K562 (cell line): ENCODE data around the gene ACBD3. TPM values are rescaled to one million over a fixed set of nuclear protein-coding genes. Genes with fewer than 3 reads are reported as not detected.

Experiments
- ASH1L ChIP-seq: fragments of 450-650 bp; IDR thresholded peaks from 2 replicates; pipeline ENCODE4 v1.6.1; 2018; ENCODE audit warnings: borderline replicate concordance, mild to moderate bottlenecking, low read depth; ENCODE audit not compliant: partially characterized antibody
- DDX20 ChIP-seq: fragments of 450-650 bp; IDR thresholded peaks from 2 replicates; pipeline ENCODE4 v1.6.1; 2016; ENCODE audit warnings: missing genetic modification characterization, low read depth, mild to moderate bottlenecking, missing compliant biosample characterization, moderate library complexity
- IFI16 ChIP-seq: fragments of 250-450 bp; sonication (Bioruptor Pico); IDR thresholded peaks from 2 replicates; pipeline ENCODE4 v2.1.2; 2022; ENCODE audit warnings: mild to moderate bottlenecking, inconsistent platforms
- KDM2B ChIP-seq: fragments of 250-450 bp; sonication (Bioruptor Pico); IDR thresholded peaks from 2 replicates; pipeline ENCODE4 v1.8.0; 2021; ENCODE audit warnings: mild to moderate bottlenecking, moderate library complexity
- MYNN ChIP-seq, 2 experiments: sonication (generic); formaldehyde crosslinking in 1 of 2; IDR thresholded peaks; 2 replicates each; pipeline versions ENCODE4 v1.5.0 to v1.6.1; 2016 to 2020; ENCODE audit warnings: antibody characterized with exemption in 1 of 2, missing genetic modification reagents in 1 of 2
- NR3C1 ChIP-seq: sonication (generic); formaldehyde crosslinking; IDR thresholded peaks from 2 replicates; pipeline ENCODE4 v1.8.1; 2022; ENCODE audit warnings: missing genetic modification reagents
- STAT6 ChIP-seq: sonication (generic); formaldehyde crosslinking; IDR thresholded peaks from 2 replicates; pipeline ENCODE4 v1.8.1; 2023; ENCODE audit warnings: mild to moderate bottlenecking, missing genetic modification reagents
- YY1 ChIP-seq, 3 experiments: IDR thresholded peaks; 2 replicates each; pipeline ENCODE4 v1.6.1; 2011; ENCODE audit warnings: low read length in 2 of 3, mild to moderate bottlenecking in 2 of 3, moderate library complexity in 2 of 3, borderline replicate concordance in 1 of 3, control low read depth in 1 of 3, low read depth in 1 of 3; ENCODE audit not compliant: insufficient read depth in 3 of 3, insufficient replicate concordance in 2 of 3, control insufficient read depth in 1 of 3, insufficient read length in 1 of 3; ENCODE audit errors: extremely low read depth in 1 of 3
- ZC3H8 ChIP-seq: fragments of 450-650 bp; IDR thresholded peaks from 2 replicates; pipeline ENCODE4 v1.6.1; 2017
- polyA plus RNA-seq, 8 experiments: library from polyadenylated mRNA; depleted of rRNA in 4 of 8; stranded (reverse) in 5 of 8; unstranded in 3 of 8; fragments of >200 nt; fragmentation: Nextera tagmentation in 2 of 8; fragmentation: Illumina TruSeq in 1 of 8; extraction: Ambion mirVana in 2 of 8; extraction: Trizol in 1 of 8; gene quantifications; 2 replicates each; pipeline versions ENCODE4 v1.2.1 to v1.2.3, GENCODE V29; 2011 to 2014; ENCODE audit warnings: inconsistent platforms in 1 of 8, missing spikeins in 1 of 8
- total RNA-seq, 7 experiments: library from RNA; depleted of rRNA in 6 of 7; stranded (reverse); fragments of >200 nt in 6 of 7; fragmentation: Illumina TruSeq in 2 of 7; extraction: Trizol in 2 of 7; gene quantifications; 2 replicates each; pipeline versions ENCODE4 v1.2.1 to v1.2.3, GENCODE V29; 2011 to 2021; ENCODE audit warnings: low replicate concordance in 1 of 7
- TF ChIP-seq, protein P1 (sequence below): fragments of 450-650 bp; IDR thresholded peaks from 2 replicates; pipeline ENCODE4 v1.6.1; 2016; ENCODE audit warnings: mild to moderate bottlenecking, moderate library complexity

Gene ACBD3
- total and polyA plus RNA-seq, 9 of the 15 experiments (the other 6 are each of a cell fraction or from before 2014, with no cell fraction given) = 11.1 to 36.7 (median 26.9) TPM

GRCh38 chr1:226121587-226122400 lies 64.7 kb downstream of the ACBD3 start (continued):
- no peak for TF ChIP-seq ZC3H8
- TF ChIP-seq YY1 (IDR thresholded peaks at IDR 0.05; ENCODE audit: borderline replicate concordance in 1 of 3, control insufficient read depth in 1 of 3, extremely low read depth in 1 of 3, insufficient read depth in 3 of 3, insufficient read length in 1 of 3, insufficient replicate concordance in 2 of 3, low read depth in 1 of 3, low read length in 2 of 3) = peak in 2 of 3 experiments; percentile 57 to 64
- no peak for TF ChIP-seq MYNN (IDR thresholded peaks at IDR 0.05)
- 0 out of 2 replicates have a peak, but pooled peaks have one; percentile 54 for TF ChIP-seq MYNN (CRISPR knock-in tag; IDR thresholded peaks at IDR 0.05)
- TF ChIP-seq KDM2B (CRISPR knock-in tag) = peak; percentile 91
- TF ChIP-seq NR3C1 = peak; percentile 72; the same call in 1 of the 2 replicates
- TF ChIP-seq ASH1L = no peak
- 0 out of 2 replicates have a peak, but pooled peaks have one; percentile 62 for TF ChIP-seq STAT6 (CRISPR knock-in tag)
- TF ChIP-seq, protein P1, sequence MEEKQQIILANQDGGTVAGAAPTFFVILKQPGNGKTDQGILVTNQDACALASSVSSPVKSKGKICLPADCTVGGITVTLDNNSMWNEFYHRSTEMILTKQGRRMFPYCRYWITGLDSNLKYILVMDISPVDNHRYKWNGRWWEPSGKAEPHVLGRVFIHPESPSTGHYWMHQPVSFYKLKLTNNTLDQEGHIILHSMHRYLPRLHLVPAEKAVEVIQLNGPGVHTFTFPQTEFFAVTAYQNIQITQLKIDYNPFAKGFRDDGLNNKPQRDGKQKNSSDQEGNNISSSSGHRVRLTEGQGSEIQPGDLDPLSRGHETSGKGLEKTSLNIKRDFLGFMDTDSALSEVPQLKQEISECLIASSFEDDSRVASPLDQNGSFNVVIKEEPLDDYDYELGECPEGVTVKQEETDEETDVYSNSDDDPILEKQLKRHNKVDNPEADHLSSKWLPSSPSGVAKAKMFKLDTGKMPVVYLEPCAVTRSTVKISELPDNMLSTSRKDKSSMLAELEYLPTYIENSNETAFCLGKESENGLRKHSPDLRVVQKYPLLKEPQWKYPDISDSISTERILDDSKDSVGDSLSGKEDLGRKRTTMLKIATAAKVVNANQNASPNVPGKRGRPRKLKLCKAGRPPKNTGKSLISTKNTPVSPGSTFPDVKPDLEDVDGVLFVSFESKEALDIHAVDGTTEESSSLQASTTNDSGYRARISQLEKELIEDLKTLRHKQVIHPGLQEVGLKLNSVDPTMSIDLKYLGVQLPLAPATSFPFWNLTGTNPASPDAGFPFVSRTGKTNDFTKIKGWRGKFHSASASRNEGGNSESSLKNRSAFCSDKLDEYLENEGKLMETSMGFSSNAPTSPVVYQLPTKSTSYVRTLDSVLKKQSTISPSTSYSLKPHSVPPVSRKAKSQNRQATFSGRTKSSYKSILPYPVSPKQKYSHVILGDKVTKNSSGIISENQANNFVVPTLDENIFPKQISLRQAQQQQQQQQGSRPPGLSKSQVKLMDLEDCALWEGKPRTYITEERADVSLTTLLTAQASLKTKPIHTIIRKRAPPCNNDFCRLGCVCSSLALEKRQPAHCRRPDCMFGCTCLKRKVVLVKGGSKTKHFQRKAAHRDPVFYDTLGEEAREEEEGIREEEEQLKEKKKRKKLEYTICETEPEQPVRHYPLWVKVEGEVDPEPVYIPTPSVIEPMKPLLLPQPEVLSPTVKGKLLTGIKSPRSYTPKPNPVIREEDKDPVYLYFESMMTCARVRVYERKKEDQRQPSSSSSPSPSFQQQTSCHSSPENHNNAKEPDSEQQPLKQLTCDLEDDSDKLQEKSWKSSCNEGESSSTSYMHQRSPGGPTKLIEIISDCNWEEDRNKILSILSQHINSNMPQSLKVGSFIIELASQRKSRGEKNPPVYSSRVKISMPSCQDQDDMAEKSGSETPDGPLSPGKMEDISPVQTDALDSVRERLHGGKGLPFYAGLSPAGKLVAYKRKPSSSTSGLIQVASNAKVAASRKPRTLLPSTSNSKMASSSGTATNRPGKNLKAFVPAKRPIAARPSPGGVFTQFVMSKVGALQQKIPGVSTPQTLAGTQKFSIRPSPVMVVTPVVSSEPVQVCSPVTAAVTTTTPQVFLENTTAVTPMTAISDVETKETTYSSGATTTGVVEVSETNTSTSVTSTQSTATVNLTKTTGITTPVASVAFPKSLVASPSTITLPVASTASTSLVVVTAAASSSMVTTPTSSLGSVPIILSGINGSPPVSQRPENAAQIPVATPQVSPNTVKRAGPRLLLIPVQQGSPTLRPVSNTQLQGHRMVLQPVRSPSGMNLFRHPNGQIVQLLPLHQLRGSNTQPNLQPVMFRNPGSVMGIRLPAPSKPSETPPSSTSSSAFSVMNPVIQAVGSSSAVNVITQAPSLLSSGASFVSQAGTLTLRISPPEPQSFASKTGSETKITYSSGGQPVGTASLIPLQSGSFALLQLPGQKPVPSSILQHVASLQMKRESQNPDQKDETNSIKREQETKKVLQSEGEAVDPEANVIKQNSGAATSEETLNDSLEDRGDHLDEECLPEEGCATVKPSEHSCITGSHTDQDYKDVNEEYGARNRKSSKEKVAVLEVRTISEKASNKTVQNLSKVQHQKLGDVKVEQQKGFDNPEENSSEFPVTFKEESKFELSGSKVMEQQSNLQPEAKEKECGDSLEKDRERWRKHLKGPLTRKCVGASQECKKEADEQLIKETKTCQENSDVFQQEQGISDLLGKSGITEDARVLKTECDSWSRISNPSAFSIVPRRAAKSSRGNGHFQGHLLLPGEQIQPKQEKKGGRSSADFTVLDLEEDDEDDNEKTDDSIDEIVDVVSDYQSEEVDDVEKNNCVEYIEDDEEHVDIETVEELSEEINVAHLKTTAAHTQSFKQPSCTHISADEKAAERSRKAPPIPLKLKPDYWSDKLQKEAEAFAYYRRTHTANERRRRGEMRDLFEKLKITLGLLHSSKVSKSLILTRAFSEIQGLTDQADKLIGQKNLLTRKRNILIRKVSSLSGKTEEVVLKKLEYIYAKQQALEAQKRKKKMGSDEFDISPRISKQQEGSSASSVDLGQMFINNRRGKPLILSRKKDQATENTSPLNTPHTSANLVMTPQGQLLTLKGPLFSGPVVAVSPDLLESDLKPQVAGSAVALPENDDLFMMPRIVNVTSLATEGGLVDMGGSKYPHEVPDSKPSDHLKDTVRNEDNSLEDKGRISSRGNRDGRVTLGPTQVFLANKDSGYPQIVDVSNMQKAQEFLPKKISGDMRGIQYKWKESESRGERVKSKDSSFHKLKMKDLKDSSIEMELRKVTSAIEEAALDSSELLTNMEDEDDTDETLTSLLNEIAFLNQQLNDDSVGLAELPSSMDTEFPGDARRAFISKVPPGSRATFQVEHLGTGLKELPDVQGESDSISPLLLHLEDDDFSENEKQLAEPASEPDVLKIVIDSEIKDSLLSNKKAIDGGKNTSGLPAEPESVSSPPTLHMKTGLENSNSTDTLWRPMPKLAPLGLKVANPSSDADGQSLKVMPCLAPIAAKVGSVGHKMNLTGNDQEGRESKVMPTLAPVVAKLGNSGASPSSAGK = no peak; the same call in 1 of the 2 replicates
- TF ChIP-seq IFI16 = no peak
- no peak for TF ChIP-seq DDX20 (tag)
